ENCODE results near the gene IGSF10.

IGSF10 gene

GRCh38 chr3:151462991-151463390, 2.1 kb upstream of the IGSF10 start:
- no peak for DNase-seq

GRCh38 chr3:151462278-151462780, 1.5 kb upstream of the IGSF10 start:
- no peak for DNase-seq

- DNase-seq, result no peak
Measured at GRCh38 chr3:151460228-151460627, 633 bp downstream of the IGSF10 start.

- no peak for DNase-seq
Measured at GRCh38 chr3:151459358-151459757, 1.5 kb downstream of the IGSF10 start.

GRCh38 chr3:151456065-151456464, 4.8 kb downstream of the IGSF10 start:
- DNase-seq, result no peak

- no peak for DNase-seq
Measured at GRCh38 chr3:151452841-151453240, 8.0 kb downstream of the IGSF10 start.

- DNase-seq, result no peak
Measured at GRCh38 chr3:151452368-151452767, 8.5 kb downstream of the IGSF10 start.

- DNase-seq, result no peak
Measured at GRCh38 chr3:151446002-151446340, 14.9 kb downstream of the IGSF10 start.

GRCh38 chr3:151445273-151446001, 15.4 kb downstream of the IGSF10 start:
- DNase-seq, result no peak

- DNase-seq, result no peak
Measured at GRCh38 chr3:151443583-151443982, 17.3 kb downstream of the IGSF10 start.

GRCh38 chr3:151440940-151441339, 19.9 kb downstream of the IGSF10 start:
- no peak for DNase-seq

- no peak for DNase-seq
Measured at GRCh38 chr3:151439652-151440125, 21.2 kb downstream of the IGSF10 start.

- no peak for DNase-seq
Measured at GRCh38 chr3:151437906-151438305, 23.0 kb downstream of the IGSF10 start.

GRCh38 chr3:151436675-151437446, 24.0 kb downstream of the IGSF10 start:
- DNase-seq, result no peak

- DNase-seq, result no peak
Measured at GRCh38 chr3:151434151-151434890, 26.5 kb downstream of the IGSF10 start.

GRCh38 chr3:151432616-151433372, 28.1 kb downstream of the IGSF10 start:
- no peak for DNase-seq

GRCh38 chr3:151431940-151432339, 28.9 kb downstream of the IGSF10 start:
- DNase-seq, result no peak

GRCh38 chr3:151430821-151431484, 29.9 kb downstream of the IGSF10 start:
- DNase-seq, result no peak

GRCh38 chr3:151428386-151428785, 32.5 kb downstream of the IGSF10 start:
- no peak for DNase-seq

- DNase-seq, result no peak
Measured at GRCh38 chr3:151426341-151426657, 34.6 kb downstream of the IGSF10 start.

GRCh38 chr3:151425627-151426340, 35.1 kb downstream of the IGSF10 start:
- DNase-seq, result no peak

- no peak for DNase-seq
Measured at GRCh38 chr3:151423091-151423490, 37.8 kb downstream of the IGSF10 start.

All from activated CD4-positive, CD25-positive, alpha-beta regulatory T cell (primary cell).